HEK293T (cell line): Measurements from ENCODE around the gene COL23A1.

Experiments
- ARNT ChIP-seq: fragments of 450-650 bp; IDR thresholded peaks from 2 replicates; pipeline ENCODE4 v1.6.1; 2017; ENCODE audit warnings: mild to moderate bottlenecking
- BHLHE40 ChIP-seq: fragments of 450-650 bp; IDR thresholded peaks from 2 replicates; pipeline ENCODE4 v1.6.1; 2016; ENCODE audit warnings: mild to moderate bottlenecking, moderate library complexity, borderline replicate concordance
- CTBP1 ChIP-seq: fragments of 450-650 bp; IDR thresholded peaks from 2 replicates; pipeline ENCODE4 v1.6.1; 2016; ENCODE audit warnings: borderline replicate concordance
- ELF4 ChIP-seq: fragments of 450-650 bp; IDR thresholded peaks from 2 replicates; pipeline ENCODE4 v1.6.1; 2017; ENCODE audit warnings: antibody characterized with exemption
- FOXA1 ChIP-seq: fragments of 450-650 bp; IDR thresholded peaks from 2 replicates; pipeline ENCODE4 v1.6.1; 2016; ENCODE audit warnings: mild to moderate bottlenecking
- FOXK2 ChIP-seq: fragments of 450-650 bp; IDR thresholded peaks from 2 replicates; pipeline ENCODE4 v1.6.1; 2016; ENCODE audit warnings: mild to moderate bottlenecking
- FOXM1 ChIP-seq: fragments of 450-650 bp; IDR thresholded peaks from 2 replicates; pipeline ENCODE4 v1.6.1; 2017; ENCODE audit warnings: mild to moderate bottlenecking, borderline replicate concordance
- NFRKB ChIP-seq: fragments of 450-650 bp; IDR thresholded peaks from 2 replicates; pipeline ENCODE4 v1.6.1; 2016; ENCODE audit warnings: mild to moderate bottlenecking, moderate library complexity
- PKNOX1 ChIP-seq: fragments of 450-650 bp; IDR thresholded peaks from 2 replicates; pipeline ENCODE4 v1.6.1; 2016
- SP1 ChIP-seq: fragments of 450-650 bp; IDR thresholded peaks from 2 replicates; pipeline ENCODE4 v1.6.1; 2017
- SUZ12 ChIP-seq: fragments of 450-650 bp; IDR thresholded peaks from 2 replicates; pipeline ENCODE4 v1.6.1; 2016; ENCODE audit warnings: mild to moderate bottlenecking
- ZNF384 ChIP-seq: fragments of 450-650 bp; IDR thresholded peaks from 2 replicates; pipeline ENCODE4 v1.6.1; 2016

- no peak for TF ChIP-seq FOXM1
- no peak for TF ChIP-seq PKNOX1
- no peak for TF ChIP-seq BHLHE40
- TF ChIP-seq ZNF384, result no peak
- no peak for TF ChIP-seq NFRKB
- no peak for TF ChIP-seq ELF4
- TF ChIP-seq ARNT, result no peak
- no peak for TF ChIP-seq FOXA1
- no peak for TF ChIP-seq SP1
- TF ChIP-seq SUZ12, result no peak
- no peak for TF ChIP-seq CTBP1
- TF ChIP-seq FOXK2, result no peak
Observed at GRCh38 chr5:178384816-178385495, 205.2 kb downstream of the COL23A1 start.
